ENCODE results near the gene TEX19. TPM values are rescaled to one million over a fixed set of nuclear protein-coding genes. Genes with fewer than 3 reads are reported as not detected.

Gene TEX19
- total RNA-seq, 2 donors from 2014 or later, result not detected

- no peak for ATAC-seq
- peak overlapping the region; percentile 46 to 91 (median 84) for H3K27ac ChIP-seq
- no peak overlapping the region for H3K4me3 ChIP-seq
- H3K4me1 ChIP-seq, result peaks cover 35% of the 10 kb centered on the region
- intact Hi-C loops (cut with DNase I), result no loop called here
- H3K9me3 ChIP-seq, result no peaks in the 10 kb centered on the region
- no peak for DNase-seq
- no peaks in the 10 kb centered on the region for H3K27me3 ChIP-seq
- 65 to 69% methylated on average over 2 to 20 of the region's 26 CpGs for WGBS, 2 donors
- no peaks in the 10 kb centered on the region for H3K36me3 ChIP-seq (replicated peaks in 1 of 2; ENCODE audit: insufficient read depth in 1 of 2, low read depth in 2 of 2)
- TF ChIP-seq POLR2A (IDR thresholded peaks at IDR 0.05), result no peak
- TF ChIP-seq, protein P1, sequence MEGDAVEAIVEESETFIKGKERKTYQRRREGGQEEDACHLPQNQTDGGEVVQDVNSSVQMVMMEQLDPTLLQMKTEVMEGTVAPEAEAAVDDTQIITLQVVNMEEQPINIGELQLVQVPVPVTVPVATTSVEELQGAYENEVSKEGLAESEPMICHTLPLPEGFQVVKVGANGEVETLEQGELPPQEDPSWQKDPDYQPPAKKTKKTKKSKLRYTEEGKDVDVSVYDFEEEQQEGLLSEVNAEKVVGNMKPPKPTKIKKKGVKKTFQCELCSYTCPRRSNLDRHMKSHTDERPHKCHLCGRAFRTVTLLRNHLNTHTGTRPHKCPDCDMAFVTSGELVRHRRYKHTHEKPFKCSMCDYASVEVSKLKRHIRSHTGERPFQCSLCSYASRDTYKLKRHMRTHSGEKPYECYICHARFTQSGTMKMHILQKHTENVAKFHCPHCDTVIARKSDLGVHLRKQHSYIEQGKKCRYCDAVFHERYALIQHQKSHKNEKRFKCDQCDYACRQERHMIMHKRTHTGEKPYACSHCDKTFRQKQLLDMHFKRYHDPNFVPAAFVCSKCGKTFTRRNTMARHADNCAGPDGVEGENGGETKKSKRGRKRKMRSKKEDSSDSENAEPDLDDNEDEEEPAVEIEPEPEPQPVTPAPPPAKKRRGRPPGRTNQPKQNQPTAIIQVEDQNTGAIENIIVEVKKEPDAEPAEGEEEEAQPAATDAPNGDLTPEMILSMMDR (IDR thresholded peaks at IDR 0.05), result no peak
These were observed 26.7 kb downstream of the TEX19 start for GRCh38 chr17:82385559-82386254.

- intact Hi-C loops (cut with DNase I), result no loop called here
- Histone ChIP-seq H3K4me1 (peaks cover 35% of the 10 kb centered on the region), H3K27me3 (no peaks in the 10 kb centered on the region), H3K27ac (peak overlapping the region in 2 of 4 donors; percentile 84 to 91), H3K9me3 (no peaks in the 10 kb centered on the region), H3K36me3 (replicated peaks in 1 of 2; ENCODE audit: insufficient read depth in 1 of 2, low read depth in 2 of 2) (no peaks in the 10 kb centered on the region), H3K4me3 (no peak overlapping the region)
- ATAC-seq (no peak), DNase-seq (no peak)
- TF ChIP-seq, protein P1 (IDR thresholded peaks at IDR 0.05), result no peak
- TF ChIP-seq POLR2A (IDR thresholded peaks at IDR 0.05), result no peak
- 78 to 81% methylated on average over 16 of the region's 17 CpGs for WGBS, 2 donors
These were observed 27.3 kb downstream of the TEX19 start for GRCh38 chr17:82386255-82386831.

DNA sequence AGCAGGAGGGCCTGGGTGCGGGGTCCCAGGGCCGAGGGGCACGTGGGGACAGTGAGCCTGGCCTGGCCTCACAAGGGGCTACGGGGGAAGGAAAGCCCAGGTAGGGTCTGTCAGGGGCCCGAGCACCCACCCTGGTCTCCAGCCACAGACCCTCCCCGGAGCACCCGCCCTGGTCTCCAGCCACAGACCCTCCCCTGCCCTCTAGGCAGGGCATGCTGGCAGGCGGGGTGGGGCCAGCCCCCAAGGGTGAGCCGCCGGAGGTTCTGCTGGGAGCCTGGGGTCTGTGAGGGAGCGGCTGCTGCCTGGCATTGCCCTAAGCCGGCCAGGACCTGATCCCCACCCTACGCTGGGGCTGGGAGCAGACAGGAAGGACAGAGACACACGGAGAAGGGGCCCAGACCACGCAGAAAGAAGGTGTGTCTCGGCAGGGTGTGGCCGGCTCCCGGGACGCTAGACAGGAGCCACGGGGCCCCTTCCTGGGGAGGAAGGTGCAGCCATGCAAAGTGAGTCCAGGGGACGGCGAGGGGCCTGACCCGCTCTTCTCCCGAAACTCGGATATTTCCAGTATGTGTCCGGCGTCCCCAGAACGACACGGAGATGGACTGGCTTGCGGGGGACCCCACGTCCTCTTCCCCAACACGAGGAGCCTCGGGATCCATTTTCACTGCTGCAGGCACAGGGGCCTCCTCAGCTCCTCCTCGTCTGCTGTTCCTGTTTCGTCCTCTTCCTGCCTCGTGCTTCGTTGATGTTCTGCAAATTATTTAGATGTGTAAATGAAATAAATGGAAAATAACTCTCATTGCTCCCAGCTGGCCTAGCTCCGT lies 28.0 kb downstream of the TEX19 start:
- Histone ChIP-seq H3K27me3 (no peaks in the 10 kb centered on the region), H3K4me3 (no peak overlapping the region), H3K36me3 (replicated peaks in 1 of 2; ENCODE audit: insufficient read depth in 1 of 2, low read depth in 2 of 2) (no peaks in the 10 kb centered on the region), H3K27ac (no peak overlapping the region), H3K4me1 (peaks cover 35% of the 10 kb centered on the region), H3K9me3 (no peaks in the 10 kb centered on the region)
- ATAC-seq (no peak), DNase-seq (no peak)
- intact Hi-C loops (cut with DNase I), result no loop called here
- TF ChIP-seq POLR2A (IDR thresholded peaks at IDR 0.05), result no peak
- TF ChIP-seq, protein P1 (IDR thresholded peaks at IDR 0.05), result no peak
- WGBS, 2 donors, result 70 to 77% methylated on average over 22 to 36 of the region's 38 CpGs

DNA sequence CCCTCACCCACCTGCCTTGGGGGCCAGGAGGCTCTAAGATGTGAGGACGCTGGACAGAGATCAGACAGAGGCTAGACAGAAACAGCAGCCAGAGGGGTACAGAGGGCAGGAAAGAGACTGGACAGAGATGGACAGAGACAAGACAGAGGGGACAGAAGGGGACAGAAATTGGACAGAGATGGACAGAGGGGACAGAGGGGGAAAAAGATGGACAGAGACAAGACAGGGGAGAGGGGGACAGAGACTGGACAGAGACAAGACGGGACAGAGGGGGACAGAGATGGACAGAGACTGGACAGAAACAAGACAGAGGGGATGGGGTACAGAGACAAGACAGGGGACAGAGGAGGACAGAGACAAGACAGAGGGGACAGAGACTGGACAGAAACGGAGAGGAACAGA lies 28.7 kb downstream of the TEX19 start:
- 62 to 66% methylated on average over 3 of the region's 3 CpGs for WGBS, 2 donors
- H3K36me3 ChIP-seq (replicated peaks in 1 of 2; ENCODE audit: insufficient read depth in 1 of 2, low read depth in 2 of 2), result peaks cover 0 to 2% of the 10 kb centered on the region in 2 donors
- no peak overlapping the region for H3K4me3 ChIP-seq
- H3K9me3 ChIP-seq, result no peaks in the 10 kb centered on the region
- DNase-seq, result no peak
- ATAC-seq, result no peak
- intact Hi-C loops (cut with DNase I), result no loop called here
- H3K4me1 ChIP-seq, result peaks cover 35% of the 10 kb centered on the region
- no peak overlapping the region for H3K27ac ChIP-seq
- no peak for TF ChIP-seq POLR2A (IDR thresholded peaks at IDR 0.05)
- H3K27me3 ChIP-seq, result no peaks in the 10 kb centered on the region
